HG03354 (cell line): ENCODE data around the gene SOX6.

Source experiments
- ATAC-seq: cut with Tn5 transposase; IDR thresholded peaks from one replicate; pipeline ENCODE4 v1.9.1; 2021; ENCODE audit warnings: mild to moderate bottlenecking; ENCODE audit not compliant: unreplicated experiment, poor library complexity, severe bottlenecking

The SOX6 gene

GRCh38 chr11:16367252-16367651, 10.9 kb upstream of the SOX6 start:
- ATAC-seq = no peak

GRCh38 chr11:16365581-16366228, 9.4 kb upstream of the SOX6 start:
- ATAC-seq = no peak

GRCh38 chr11:16364254-16364653, 7.9 kb upstream of the SOX6 start:
- ATAC-seq = no peak

- ATAC-seq = no peak
Observed at GRCh38 chr11:16363706-16364105, 7.4 kb upstream of the SOX6 start.

GRCh38 chr11:16361108-16361865, 4.9 kb upstream of the SOX6 start:
- no peak for ATAC-seq

GRCh38 chr11:16359369-16359768, 3.0 kb upstream of the SOX6 start:
- ATAC-seq = no peak

- no peak for ATAC-seq
Observed at GRCh38 chr11:16358726-16359125, 2.4 kb upstream of the SOX6 start.

GRCh38 chr11:16357775-16358174, 1.4 kb upstream of the SOX6 start:
- ATAC-seq = no peak

- ATAC-seq = no peak
Observed at GRCh38 chr11:16356761-16357393, 531 bp upstream of the SOX6 start.

GRCh38 chr11:16352707-16353106, 3.6 kb downstream of the SOX6 start:
- ATAC-seq = no peak

- ATAC-seq = no peak
Observed at GRCh38 chr11:16350125-16350524, 6.2 kb downstream of the SOX6 start.

GRCh38 chr11:16347928-16348685, 8.2 kb downstream of the SOX6 start:
- no peak for ATAC-seq

GRCh38 chr11:16346975-16347374, 9.4 kb downstream of the SOX6 start:
- no peak for ATAC-seq

GRCh38 chr11:16341853-16342252, 14.5 kb downstream of the SOX6 start:
- no peak for ATAC-seq

- no peak for ATAC-seq
Observed at GRCh38 chr11:16338393-16338792, 18.0 kb downstream of the SOX6 start.

- no peak for ATAC-seq
Observed at GRCh38 chr11:16337421-16338213, 18.7 kb downstream of the SOX6 start.

GRCh38 chr11:16336721-16337120, 19.6 kb downstream of the SOX6 start:
- ATAC-seq = no peak

GRCh38 chr11:16336204-16336603, 20.1 kb downstream of the SOX6 start:
- no peak for ATAC-seq

- ATAC-seq = no peak
Observed at GRCh38 chr11:16335236-16335962, 20.9 kb downstream of the SOX6 start.
